Activated CD4-positive, alpha-beta T cell treated with anti-CD3 and anti-CD28 coated beads, Interleukin-2, amount 50 U/mL, for 48 hours (primary cell): ENCODE results near the gene DELE1.

Experiments used
- DNase-seq, 2 experiments: peaks; one replicate each; pipeline ENCODE4 v3.0.0-alpha.2; 2020

Gene DELE1

GRCh38 chr5:141923448-141924313, at the start of gene DELE1:
DELE1 (plus strand) TSS chr5:141923871; CDS start chr5:141923942, 71 bp downstream.
- DNase-seq, result peak; percentile 96 to 97

- DNase-seq, result no peak
Measured at GRCh38 chr5:141873933-141874261, 49.8 kb upstream of the DELE1 start.

- DNase-seq, result no peak
Measured at GRCh38 chr5:141874262-141874964, 49.3 kb upstream of the DELE1 start.

- no peak for DNase-seq
Measured at GRCh38 chr5:141875022-141875740, 48.5 kb upstream of the DELE1 start.

- no peak for DNase-seq
Measured at GRCh38 chr5:141875795-141876627, 47.7 kb upstream of the DELE1 start.

- DNase-seq, result no peak
Measured at GRCh38 chr5:141876628-141877355, 46.9 kb upstream of the DELE1 start.

- DNase-seq, result peak; percentile 25 to 41
Measured at GRCh38 chr5:141877356-141878185, 46.1 kb upstream of the DELE1 start.

- peak; percentile 15 to 24 for DNase-seq
Measured at GRCh38 chr5:141878186-141878710, 45.4 kb upstream of the DELE1 start, which contains the start of gene PCDH1. PCDH1 (minus strand) TSS chr5:141878410; CDS start chr5:141878262, 148 bp downstream.

GRCh38 chr5:141878711-141879425, 44.8 kb upstream of the DELE1 start:
- peak; percentile 87 to 91 for DNase-seq

GRCh38 chr5:141879426-141879759, 44.3 kb upstream of the DELE1 start:
- DNase-seq, result no peak

GRCh38 chr5:141879941-141880738, 43.5 kb upstream of the DELE1 start:
- DNase-seq, result no peak

- DNase-seq, result no peak
Measured at GRCh38 chr5:141880961-141881801, 42.5 kb upstream of the DELE1 start.

- no peak for DNase-seq
Measured at GRCh38 chr5:141881886-141882285, 41.8 kb upstream of the DELE1 start.

- DNase-seq, result no peak
Measured at GRCh38 chr5:141882594-141883183, 41.0 kb upstream of the DELE1 start.

- DNase-seq, result peak; percentile 25 to 41
Measured at GRCh38 chr5:141883184-141883891, 40.3 kb upstream of the DELE1 start.

- DNase-seq, result no peak
Measured at GRCh38 chr5:141883892-141884318, 39.8 kb upstream of the DELE1 start.

GRCh38 chr5:141889282-141889871, 34.3 kb upstream of the DELE1 start:
- DNase-seq, result no peak
